GM04503 (cell line): ENCODE measurements around the gene HES4.
"Not testable (repeated sequence)": the region's sequence is repeated elsewhere in the genome, so short reads cannot be mapped to it uniquely, and the experiment has no call there.

Experiments
- DNase-seq: peaks from one replicate; pipeline ENCODE4 v3.0.0-alpha.2; 2012; ENCODE audit warnings: low read depth

Gene HES4

GRCh38 chr1:1018321-1018685 lies 18.4 kb upstream of the HES4 start:
- DNase-seq = not testable (repeated sequence)

GRCh38 chr1:1017397-1018320 lies 17.8 kb upstream of the HES4 start:
- not testable (repeated sequence) for DNase-seq

GRCh38 chr1:1014799-1015681 lies 15.1 kb upstream of the HES4 start:
- DNase-seq = no peak

GRCh38 chr1:1013922-1014648 lies 14.2 kb upstream of the HES4 start:
- no peak for DNase-seq

- DNase-seq = peak; percentile 55
Observed at GRCh38 chr1:1013105-1013921, 13.4 kb upstream of the HES4 start, which contains the start of gene ISG15. Gene ISG15, plus strand, starts transcription at chr1:1013497. Its CDS starts 77 bp downstream, at chr1:1013574.

GRCh38 chr1:1012736-1013104 lies 12.8 kb upstream of the HES4 start:
- DNase-seq = not testable (repeated sequence)

GRCh38 chr1:1011396-1011949 lies 11.6 kb upstream of the HES4 start:
- DNase-seq = no peak

- DNase-seq = not testable (repeated sequence)
Observed at GRCh38 chr1:1010131-1010530, 10.2 kb upstream of the HES4 start.

- DNase-seq = no peak
Observed at GRCh38 chr1:1006305-1007159, 6.6 kb upstream of the HES4 start.

GRCh38 chr1:1005774-1006304 lies 5.9 kb upstream of the HES4 start:
- DNase-seq = no peak

- DNase-seq = no peak
Observed at GRCh38 chr1:1004780-1005697, 5.1 kb upstream of the HES4 start.

- no peak for DNase-seq
Observed at GRCh38 chr1:1004420-1004779, 4.5 kb upstream of the HES4 start.

- DNase-seq = no peak
Observed at GRCh38 chr1:1003618-1004419, 3.9 kb upstream of the HES4 start.

- DNase-seq = no peak
Observed at GRCh38 chr1:1001057-1001783, 1.3 kb upstream of the HES4 start.

GRCh38 chr1:1000357-1001056 lies 610 bp upstream of the HES4 start:
- DNase-seq = no peak

GRCh38 chr1:998995-999724 lies 737 bp downstream of the HES4 start:
- DNase-seq = no peak
